GM12878 (cell line): ENCODE measurements around the gene UFSP2. TPM values are rescaled to one million over a fixed set of nuclear protein-coding genes. Genes with fewer than 3 reads are reported as not detected.

ENCODE experiments used
- ATAC-seq: fragments of 200-7000 bp; cut with Tn5 transposase; 3 replicates; pipeline ENCODE4 v1.9.1; 2020; ENCODE audit warnings: mild to moderate bottlenecking, moderate library complexity
- BruUV-seq: library from RNA; stranded (reverse); fragments of 400-500 nt; replicated peaks from 2 replicates; lab custom pipeline; 2021; lab: Mats Ljungman, UMichigan
- CTCF ChIA-PET: fragments of 300-600 bp; sonication (Branson Sonifier 250); formaldehyde crosslinking; extraction: SDS; loops from one replicate; lab custom pipeline; 2021; ENCODE audit warnings: inconsistent platforms; lab: Yijun Ruan, JAX
- POLR2A ChIA-PET: fragments of 350-600 bp; formaldehyde crosslinking; extraction: SDS; loops from one replicate; lab custom pipeline; 2021; ENCODE audit warnings: inconsistent platforms; lab: Charles Lee
- RAD21 ChIA-PET: fragments of 300-600 bp; sonication (Branson Sonifier 250); formaldehyde crosslinking; loops from one replicate; lab custom pipeline; 2023; ENCODE audit warnings: antibody characterized with exemption; ENCODE audit not compliant: unreplicated experiment; lab: Charles Lee
- SMC1A ChIA-PET: fragments of 300-600 bp; sonication (Branson Sonifier 250); formaldehyde crosslinking; loops from one replicate; lab custom pipeline; 2023; ENCODE audit not compliant: unreplicated experiment, uncharacterized antibody; lab: Charles Lee
- DNase-seq: peaks from one replicate; pipeline ENCODE4 v3.0.0-alpha.2; 2011; ENCODE audit warnings: low read depth, low spot score
- FAIRE-seq: peaks from 3 replicates; lab custom pipeline; 2011; peaks lifted over from hg19 to GRCh38; lab: Jason Lieb, UNC
- H2AFZ ChIP-seq: 2 replicates; pipeline ENCODE4 v1.6.0; 2011; ENCODE audit warnings: low read depth, low read length, control low read depth; ENCODE audit not compliant: control insufficient read depth
- H3K27ac ChIP-seq: 2 replicates; pipeline ENCODE4 v1.5.1; 2011; ENCODE audit warnings: control low read depth; ENCODE audit not compliant: control insufficient read depth, insufficient read depth
- H3K27me3 ChIP-seq, 2 experiments: replicated peaks in 1 of 2; 2 replicates each; pipeline versions ENCODE4 v1.6.0 to v1.6.1; 2011; ENCODE audit warnings: low read length in 1 of 2; ENCODE audit not compliant: control insufficient read depth in 2 of 2, insufficient read depth in 2 of 2
- H3K36me3 ChIP-seq, 2 experiments: 2 replicates each; pipeline ENCODE4 v1.5.1; 2011; ENCODE audit warnings: low read length in 1 of 2; ENCODE audit not compliant: control insufficient read depth in 2 of 2, insufficient read depth in 2 of 2
- H3K4me1 ChIP-seq: 2 replicates; pipeline ENCODE4 v1.6.1; 2011; ENCODE audit warnings: mild to moderate bottlenecking, low read length, moderate library complexity, mixed read lengths; ENCODE audit not compliant: control insufficient read depth, insufficient read depth
- H3K4me2 ChIP-seq: 2 replicates; pipeline ENCODE4 v1.6.0; 2011; ENCODE audit warnings: control low read depth; ENCODE audit not compliant: control insufficient read depth, insufficient read depth
- H3K4me3 ChIP-seq: fragments of 200-600 bp; sonication (generic); 2 replicates; pipeline ENCODE4 v1.5.1; 2016
- H3K79me2 ChIP-seq: 2 replicates; pipeline ENCODE4 v1.6.0; 2011; ENCODE audit warnings: low read length; ENCODE audit not compliant: control insufficient read depth, insufficient read depth
- H3K9ac ChIP-seq: 2 replicates; pipeline ENCODE4 v1.8.0; 2011; ENCODE audit warnings: low read length, control low read depth, mixed read lengths; ENCODE audit not compliant: control insufficient read depth, insufficient read depth
- H3K9me3 ChIP-seq: replicated peaks from 3 replicates; pipeline ENCODE4 v1.5.1; 2011; ENCODE audit warnings: mild to moderate bottlenecking, low read length; ENCODE audit not compliant: control insufficient read depth, insufficient read depth
- H4K20me1 ChIP-seq: 2 replicates; pipeline ENCODE4 v1.6.0; 2011; ENCODE audit not compliant: control insufficient read depth, insufficient read depth
- ATF7 ChIP-seq: fragments of 450-650 bp; IDR thresholded peaks from 2 replicates; pipeline ENCODE4 v1.6.1; 2016; ENCODE audit warnings: low read depth, mild to moderate bottlenecking
- BRCA1 ChIP-seq: IDR thresholded peaks from 2 replicates; pipeline ENCODE4 v1.6.1; 2011; ENCODE audit warnings: low read depth, low read length, improper control_type of control experiment
- EP300 ChIP-seq, 2 experiments: fragments of 150-350 bp in 1 of 2; IDR thresholded peaks; 2 replicates each; pipeline ENCODE4 v1.6.1; 2011 to 2012; ENCODE audit warnings: low read depth in 2 of 2, low read length in 2 of 2, borderline replicate concordance in 1 of 2, improper control_type of control experiment in 1 of 2, inconsistent platforms in 1 of 2; ENCODE audit not compliant: control insufficient read depth in 1 of 2
- GATAD2B ChIP-seq: fragments of 450-650 bp; conservative IDR thresholded peaks from 2 replicates; pipeline ENCODE4 v1.6.1; 2017; ENCODE audit warnings: low read depth, mild to moderate bottlenecking, moderate library complexity
- HCFC1 ChIP-seq: fragments of 150-350 bp; IDR thresholded peaks from 2 replicates; pipeline ENCODE4 v1.6.1; 2014; ENCODE audit warnings: low read length
- HDGF ChIP-seq: fragments of 450-650 bp; IDR thresholded peaks from 2 replicates; pipeline ENCODE4 v1.6.1; 2016; ENCODE audit warnings: antibody characterized with exemption
- HSF1 ChIP-seq: fragments of 150-350 bp; IDR thresholded peaks from 2 replicates; pipeline ENCODE4 v1.6.1; 2014; ENCODE audit warnings: mild to moderate bottlenecking, low read depth, low read length
- IKZF1 ChIP-seq: fragments of 450-650 bp; conservative IDR thresholded peaks from 2 replicates; pipeline ENCODE4 v1.6.1; 2017; ENCODE audit warnings: antibody characterized with exemption, mild to moderate bottlenecking
- MTA2 ChIP-seq: fragments of 450-650 bp; IDR thresholded peaks from 2 replicates; pipeline ENCODE4 v1.6.1; 2016; ENCODE audit warnings: low read depth, mild to moderate bottlenecking, moderate library complexity
- MYB ChIP-seq: fragments of 150-350 bp; IDR thresholded peaks from 2 replicates; pipeline ENCODE4 v1.6.1; 2014; ENCODE audit warnings: mild to moderate bottlenecking, low read depth, low read length, borderline replicate concordance
- NFYB ChIP-seq: IDR thresholded peaks from 2 replicates; pipeline ENCODE4 v1.6.1; 2011; ENCODE audit warnings: low read depth, mild to moderate bottlenecking, low read length, improper control_type of control experiment, moderate library complexity; ENCODE audit not compliant: insufficient read depth
- NR2C1 ChIP-seq: fragments of 450-650 bp; IDR thresholded peaks from 2 replicates; pipeline ENCODE4 v1.6.1; 2017; ENCODE audit warnings: antibody characterized with exemption, mild to moderate bottlenecking, moderate library complexity
- NR2C2 ChIP-seq: IDR thresholded peaks from 2 replicates; pipeline ENCODE4 v1.6.1; 2011; ENCODE audit warnings: borderline replicate concordance, low read depth; ENCODE audit not compliant: control insufficient read depth, insufficient read length
- RAD21 ChIP-seq: IDR thresholded peaks from 2 replicates; pipeline ENCODE4 v1.6.1; 2011; ENCODE audit warnings: mild to moderate bottlenecking, low read depth, low read length, moderate library complexity; ENCODE audit not compliant: insufficient read depth
- RCOR1 ChIP-seq: conservative IDR thresholded peaks from 2 replicates; pipeline ENCODE4 v1.6.1; 2012; ENCODE audit warnings: low read depth, low read length, improper control_type of control experiment
- TARDBP ChIP-seq: IDR thresholded peaks from 2 replicates; pipeline ENCODE4 v1.6.1; 2016; ENCODE audit warnings: borderline replicate concordance
- USF1 ChIP-seq: IDR thresholded peaks from 2 replicates; pipeline ENCODE4 v1.6.1; 2011; ENCODE audit warnings: borderline replicate concordance, low read depth, mild to moderate bottlenecking, moderate library complexity, mixed read lengths, low read length; ENCODE audit not compliant: insufficient read depth; ENCODE audit errors: extremely low read length
- ZSCAN29 ChIP-seq: fragments of 450-650 bp; IDR thresholded peaks from 2 replicates; pipeline ENCODE4 v1.6.1; 2017; ENCODE audit warnings: mild to moderate bottlenecking, moderate library complexity
- WGBS: methylation state at CpG from one replicate; pipeline ENCODE4 v1.1.6; 2016; ENCODE audit warnings: low lambda C conversion rate; ENCODE audit not compliant: insufficient replicate concordance, insufficient coverage; ENCODE audit errors: missing lambda C conversion rate; 5-methylcytosine and 5-hydroxymethylcytosine counted together
- in situ Hi-C: fragments of 300-500 bp; cut with MboI; formaldehyde crosslinking; loops from 9 replicates; pipeline ENCODE4 v1.14.3; 2018; ENCODE audit warnings: mixed read lengths
- intact Hi-C: fragments of 100-400 bp; cut with micrococcal nuclease; formaldehyde crosslinking; loops from one replicate; pipeline ENCODE4 v1.14.2; 2022; ENCODE audit not compliant: unreplicated experiment
- polyA plus RNA-seq, 11 experiments: library from polyadenylated mRNA; depleted of rRNA in 4 of 11; unstranded in 6 of 11; stranded (reverse) in 5 of 11; fragments of >200 nt; fragmentation: Nextera tagmentation in 4 of 11; fragmentation: Illumina TruSeq in 1 of 11; extraction: Ambion mirVana in 4 of 11; extraction: Trizol in 1 of 11; gene quantifications; 1 replicate in 1 of 11; 2 replicates in 10 of 11; pipeline versions ENCODE4 v1.2.1 to v1.2.3, GENCODE V29; 2011 to 2016; ENCODE audit warnings: inconsistent platforms in 2 of 11, missing spikeins in 2 of 11, low read depth in 1 of 11
- total RNA-seq, 4 experiments: library from RNA; depleted of rRNA in 3 of 4; stranded (reverse); fragments of >200 nt in 3 of 4; fragmentation: Illumina TruSeq in 1 of 4; extraction: Trizol in 1 of 4; gene quantifications; 2 replicates each; pipeline versions ENCODE4 v1.2.1 to v1.2.3, GENCODE V29; 2013 to 2021

UFSP2 gene
- total and polyA plus RNA-seq, 10 of the 15 experiments (the other 5 are each of a cell fraction or from before 2014, with no cell fraction given) = 25.4 to 53.1 (median 37.7) TPM

- Histone ChIP-seq H3K9me3 (no peaks in the 10 kb centered on the region; the same call in 2 of the 3 replicates), H3K4me1 (peaks cover 13% of the 10 kb centered on the region), H3K27ac (no peak overlapping the region), H3K79me2 (no peaks in the 10 kb centered on the region; the same call in none of the 2 replicates)
- RAD21 ChIA-PET = no interaction called here
- TF ChIP-seq HSF1 = no peak
- no peak for TF ChIP-seq NR2C2
- TF ChIP-seq ATF7 = no peak
- TF ChIP-seq NR2C1 = no peak
- no peak for TF ChIP-seq USF1
- TF ChIP-seq ZSCAN29 = no peak
- no peak for TF ChIP-seq NFYB
- no peak for TF ChIP-seq MTA2
- TF ChIP-seq RCOR1 = no peak
- no peak for TF ChIP-seq HDGF
- TF ChIP-seq MYB = no peak
- TF ChIP-seq IKZF1 = no peak
- no peak for TF ChIP-seq GATAD2B
- TF ChIP-seq HCFC1 = no peak
- no peak for TF ChIP-seq TARDBP
- TF ChIP-seq BRCA1 = no peak
- TF ChIP-seq EP300 (IDR thresholded peaks at IDR 0.05; ENCODE audit: borderline replicate concordance in 1 of 2, control insufficient read depth in 1 of 2, low read depth in 2 of 2, low read length in 2 of 2) = no peak
- no peak for TF ChIP-seq RAD21
- TF ChIP-seq, all 136 proteins: peak for 0
- no peaks in the 10 kb centered on the region for H4K20me1 ChIP-seq
- H3K9ac ChIP-seq = no peak overlapping the region
- ChIA-PET POLR2A (interaction anchor here (0.5 kb wide), 1 partner anchor 75 kb away, joined by 3 read pairs; no protein-coding TSS in a partner anchor), SMC1A (no interaction called here), CTCF (no interaction called here)
- WGBS = 80% methylated on average over 9 of the region's 9 CpGs
- no peak for ATAC-seq
- intact Hi-C loops = loop anchor here (2.0 to 10.0 kb wide), 2 partner anchors 75 to 555 kb away; partner anchors contain the start of gene LRP2BP
- H3K27me3 ChIP-seq = peaks cover 0 to 2% of the 10 kb centered on the region in 2 experiments; a peak in 1 of 4 replicates
- in situ Hi-C loops = no loop called here
- no peak for FAIRE-seq
- H3K36me3 ChIP-seq = no peaks in the 10 kb centered on the region
- DNase-seq = no peak
- H3K4me3 ChIP-seq = no peak overlapping the region
- BruUV-seq = no TSS peak
- H3K4me2 ChIP-seq = peak overlapping the region; percentile 83
- H2AFZ ChIP-seq = no peak overlapping the region
Measured at GRCh38 chr4:185469580-185470154, 43.9 kb upstream of the UFSP2 start.
